GM12872 (cell line): ENCODE data around the gene WDR35.

Source experiments
- TF ChIP-seq, protein P1 (sequence below): IDR thresholded peaks from 3 replicates; pipeline ENCODE4 v1.5.1; 2011; ENCODE audit warnings: low read depth, mild to moderate bottlenecking, low read length, moderate library complexity; ENCODE audit not compliant: insufficient read depth

Gene WDR35

DNA sequence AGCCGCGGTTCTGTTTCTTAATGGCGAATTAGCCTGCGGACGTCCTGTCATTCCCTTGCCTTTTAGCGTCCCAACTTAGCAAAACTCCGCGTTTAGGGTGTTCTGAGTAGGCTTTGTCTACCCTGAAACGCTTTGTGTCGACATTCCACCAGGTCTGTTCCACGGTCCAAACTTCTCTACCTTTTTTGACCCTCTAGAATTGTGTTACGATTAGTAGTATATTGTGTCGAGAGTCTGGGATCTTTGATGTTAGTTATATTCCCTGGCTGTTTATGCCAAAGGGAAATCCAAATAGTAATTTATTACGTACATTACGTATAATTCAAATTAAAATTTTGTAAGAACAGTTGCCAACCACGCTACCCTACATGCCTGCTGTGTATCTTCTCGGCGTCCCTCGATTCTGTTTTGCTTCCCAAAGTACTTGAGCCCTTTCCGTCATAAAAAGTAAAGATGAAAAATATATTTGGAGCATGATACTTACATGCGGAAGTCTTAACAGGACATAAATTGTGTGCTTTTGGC lies 87.6 kb downstream of the WDR35 start:
- TF ChIP-seq, protein P1, sequence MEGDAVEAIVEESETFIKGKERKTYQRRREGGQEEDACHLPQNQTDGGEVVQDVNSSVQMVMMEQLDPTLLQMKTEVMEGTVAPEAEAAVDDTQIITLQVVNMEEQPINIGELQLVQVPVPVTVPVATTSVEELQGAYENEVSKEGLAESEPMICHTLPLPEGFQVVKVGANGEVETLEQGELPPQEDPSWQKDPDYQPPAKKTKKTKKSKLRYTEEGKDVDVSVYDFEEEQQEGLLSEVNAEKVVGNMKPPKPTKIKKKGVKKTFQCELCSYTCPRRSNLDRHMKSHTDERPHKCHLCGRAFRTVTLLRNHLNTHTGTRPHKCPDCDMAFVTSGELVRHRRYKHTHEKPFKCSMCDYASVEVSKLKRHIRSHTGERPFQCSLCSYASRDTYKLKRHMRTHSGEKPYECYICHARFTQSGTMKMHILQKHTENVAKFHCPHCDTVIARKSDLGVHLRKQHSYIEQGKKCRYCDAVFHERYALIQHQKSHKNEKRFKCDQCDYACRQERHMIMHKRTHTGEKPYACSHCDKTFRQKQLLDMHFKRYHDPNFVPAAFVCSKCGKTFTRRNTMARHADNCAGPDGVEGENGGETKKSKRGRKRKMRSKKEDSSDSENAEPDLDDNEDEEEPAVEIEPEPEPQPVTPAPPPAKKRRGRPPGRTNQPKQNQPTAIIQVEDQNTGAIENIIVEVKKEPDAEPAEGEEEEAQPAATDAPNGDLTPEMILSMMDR: no peak

DNA sequence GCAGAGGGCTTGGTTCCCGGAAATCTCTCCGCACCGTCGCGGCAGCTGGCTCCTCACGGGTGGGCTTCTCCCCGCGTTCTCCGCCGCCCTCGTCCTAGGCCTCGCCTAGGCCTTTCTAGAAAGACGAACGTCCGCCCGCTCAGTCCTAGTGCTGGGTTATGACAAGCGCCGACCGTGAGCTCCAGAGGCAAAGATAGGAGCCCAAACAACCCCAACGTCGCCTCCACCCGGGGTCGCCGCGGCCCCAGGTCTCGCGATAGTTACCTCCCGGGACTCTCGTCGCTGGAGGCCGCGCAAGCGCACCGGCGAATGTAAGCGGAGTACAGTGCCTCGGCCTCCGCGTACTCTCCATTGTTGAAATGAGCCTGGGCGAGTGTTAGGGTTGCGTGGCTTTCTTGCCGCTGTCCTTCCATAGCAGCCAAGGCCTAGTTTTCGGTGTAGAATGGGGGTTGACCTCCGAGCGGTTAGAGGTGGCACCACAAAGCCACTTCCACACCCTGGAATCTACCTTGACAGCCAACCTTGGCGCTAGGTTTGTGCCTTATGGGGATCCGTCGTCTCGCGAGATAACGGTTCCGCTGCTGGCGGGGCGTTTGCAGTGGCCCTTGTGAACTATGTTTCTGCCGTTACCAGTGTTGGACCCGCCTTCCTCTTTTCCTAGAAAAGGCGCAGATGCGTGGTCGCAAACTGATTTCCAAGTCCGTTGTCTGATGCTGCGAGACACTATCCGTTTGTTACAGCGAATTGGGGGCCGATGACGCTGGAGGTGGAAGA lies 88.3 kb downstream of the WDR35 start, which contains the start of gene TTC32:
Gene TTC32 (minus strand): TSS at position 542 of the 774 bp plus-strand sequence. CDS start 129 bp downstream, at position 413.
- TF ChIP-seq, protein P1: no peak

DNA sequence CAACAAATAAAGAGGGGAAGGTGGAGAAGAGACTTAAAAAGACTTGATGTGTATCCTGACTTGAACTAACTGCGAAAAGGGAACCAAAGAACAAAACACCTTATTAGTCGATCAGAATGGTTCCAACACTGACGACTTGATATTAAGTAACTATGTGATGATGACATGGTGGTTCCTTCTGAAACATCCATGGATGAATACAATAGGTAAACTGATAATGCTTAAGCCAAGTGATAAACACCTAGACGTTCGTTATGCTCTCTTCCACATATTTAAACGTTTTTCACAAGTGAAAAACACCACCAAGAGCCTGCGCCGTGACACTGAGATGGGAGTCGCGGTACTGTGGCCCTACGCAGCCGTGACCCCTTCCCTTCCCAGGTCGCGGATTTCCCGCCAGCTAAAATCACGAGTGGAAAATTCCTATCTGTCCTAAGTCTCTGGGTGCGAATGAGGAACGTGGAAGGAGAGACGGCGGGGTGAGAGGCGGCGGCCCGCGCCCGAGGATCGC lies 88.9 kb downstream of the WDR35 start:
- TF ChIP-seq, protein P1: no peak

DNA sequence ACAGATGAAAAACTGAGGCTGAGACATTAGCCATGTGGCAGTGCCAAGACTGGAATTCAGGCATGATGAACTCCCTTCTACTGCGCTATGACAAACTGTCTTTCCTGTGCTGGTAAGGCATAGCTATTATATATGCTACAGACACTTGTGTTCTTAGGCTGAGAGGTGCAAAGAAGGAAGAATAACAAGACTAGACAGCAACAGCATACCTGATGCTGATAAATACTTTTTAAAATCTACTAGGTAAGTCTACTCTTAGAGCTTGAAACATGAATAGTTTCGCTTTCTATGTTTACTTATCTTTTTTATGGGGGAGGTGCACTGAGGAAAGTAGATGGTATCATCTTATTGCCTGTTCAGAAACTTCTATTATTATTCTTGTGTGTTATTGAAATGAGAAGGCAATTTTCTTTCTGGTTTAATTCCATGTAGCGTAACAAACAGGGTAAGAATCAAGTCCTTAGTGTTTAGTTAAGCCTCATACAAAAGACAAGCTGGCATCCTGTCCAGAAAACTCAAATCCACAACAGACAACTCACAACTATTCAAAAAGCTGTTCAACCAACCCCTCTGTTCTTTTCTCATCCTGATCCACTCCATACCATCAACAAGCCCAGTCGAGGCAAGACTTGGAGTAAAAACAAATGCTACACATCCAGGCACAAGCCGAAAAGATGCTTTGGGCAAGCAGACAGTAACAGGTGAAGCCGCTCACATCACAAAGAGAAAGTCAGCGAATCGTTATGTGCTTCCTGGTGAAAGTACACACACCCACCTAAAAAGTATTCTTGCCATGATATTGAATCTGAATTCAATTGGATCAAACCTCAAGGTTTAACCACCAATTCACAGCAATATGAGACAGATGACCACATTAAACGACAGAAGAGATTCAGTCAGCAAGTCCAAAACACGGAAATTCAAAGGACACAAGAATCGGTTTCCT lies 89.6 kb downstream of the WDR35 start:
- TF ChIP-seq, protein P1: no peak

- TF ChIP-seq, protein P1: no peak
These were observed 91.1 kb downstream of the WDR35 start for GRCh38 chr2:19898592-19899329.

DNA sequence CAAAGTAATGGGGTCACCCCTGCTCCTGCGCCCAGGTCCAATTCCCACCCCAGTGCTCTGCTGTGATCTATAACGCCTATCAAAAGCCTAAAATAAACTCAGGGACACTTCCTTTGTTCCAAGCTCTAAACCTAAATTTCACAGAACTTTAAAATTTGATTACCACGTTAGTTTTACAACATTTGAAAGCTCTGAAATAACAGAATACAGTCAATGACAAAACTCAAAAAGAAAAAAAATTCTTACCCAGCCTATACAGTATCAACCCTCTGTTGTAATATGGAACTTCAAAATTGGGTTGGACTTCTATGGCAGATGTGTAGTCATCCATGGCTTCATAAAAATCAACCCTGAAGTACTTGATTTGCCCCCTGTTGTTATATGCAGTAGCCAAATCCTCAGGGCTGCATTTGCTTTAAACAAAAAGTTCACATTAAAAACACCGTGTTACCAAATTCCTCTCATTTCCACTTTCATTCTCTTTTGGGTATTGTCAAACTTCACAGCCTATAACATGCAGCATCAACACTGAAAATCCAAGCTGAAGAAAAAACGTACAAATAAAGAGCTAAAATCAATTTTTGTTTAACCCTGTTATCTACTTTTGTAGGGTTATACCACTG lies 92.2 kb downstream of the WDR35 start:
- TF ChIP-seq, protein P1: no peak
